Loucy (cell line): ENCODE data around the gene MACIR.

Experiments
- H2AFZ ChIP-seq: fragments of 200-600 bp; sonication (generic); 2 replicates; pipeline ENCODE4 v1.6.0; 2016; ENCODE audit warnings: antibody characterized with exemption, mild to moderate bottlenecking, low read length, moderate library complexity
- H3F3A ChIP-seq: fragments of 200-600 bp; 2 replicates; pipeline ENCODE4 v1.6.0; 2016; ENCODE audit warnings: antibody characterized with exemption, low read depth, mild to moderate bottlenecking
- H3K27me3 ChIP-seq: fragments of 200-600 bp; sonication (generic); 2 replicates; pipeline ENCODE4 v1.6.1; 2014; ENCODE audit warnings: low read length, mild to moderate bottlenecking; ENCODE audit not compliant: insufficient read depth, poor library complexity, severe bottlenecking
- H3K36me3 ChIP-seq: fragments of 200-600 bp; sonication (generic); 2 replicates; pipeline ENCODE4 v1.6.1; 2016; ENCODE audit warnings: low read length; ENCODE audit not compliant: insufficient read depth
- H3K4me1 ChIP-seq: fragments of 200-600 bp; sonication (generic); 2 replicates; pipeline ENCODE4 v1.5.1; 2014; ENCODE audit warnings: low read length, mild to moderate bottlenecking; ENCODE audit not compliant: insufficient read depth, poor library complexity, severe bottlenecking
- H3K4me2 ChIP-seq: fragments of 200-600 bp; sonication (generic); 2 replicates; pipeline ENCODE4 v1.6.0; 2014; ENCODE audit warnings: antibody characterized with exemption, low read length, low read depth, mild to moderate bottlenecking; ENCODE audit not compliant: poor library complexity, severe bottlenecking
- H3K4me3 ChIP-seq: fragments of 200-600 bp; sonication (generic); 2 replicates; pipeline ENCODE4 v1.5.1; 2014; ENCODE audit warnings: low read length, mild to moderate bottlenecking, mixed read lengths; ENCODE audit not compliant: poor library complexity, severe bottlenecking
- H3K79me2 ChIP-seq: fragments of 200-600 bp; sonication (generic); 2 replicates; pipeline ENCODE4 v1.6.1; 2014; ENCODE audit warnings: low read length; ENCODE audit not compliant: insufficient read depth
- H3K9ac ChIP-seq: fragments of 200-600 bp; sonication (generic); 2 replicates; pipeline ENCODE4 v1.6.0; 2014; ENCODE audit warnings: mild to moderate bottlenecking, low read depth, low read length, moderate library complexity; ENCODE audit not compliant: poor library complexity, severe bottlenecking
- H3K9me2 ChIP-seq: fragments of 200-600 bp; sonication (generic); replicated peaks from 2 replicates; pipeline ENCODE4 v1.6.1; 2016; ENCODE audit warnings: low read depth, low read length, mixed read lengths
- H3K9me3 ChIP-seq: fragments of 200-600 bp; sonication (generic); 2 replicates; pipeline ENCODE4 v1.6.1; 2014; ENCODE audit warnings: mild to moderate bottlenecking, antibody characterized with exemption, low read length, low read depth; ENCODE audit not compliant: insufficient read depth
- H4K20me1 ChIP-seq: fragments of 200-600 bp; sonication (generic); 2 replicates; pipeline ENCODE4 v1.6.0; 2014; ENCODE audit warnings: antibody characterized with exemption, low read length, mild to moderate bottlenecking; ENCODE audit not compliant: insufficient read depth, poor library complexity, severe bottlenecking
- CTCF ChIP-seq: fragments of 200-600 bp; sonication (generic); conservative IDR thresholded peaks from 2 replicates; pipeline ENCODE4 v1.5.1; 2014; ENCODE audit warnings: mild to moderate bottlenecking, antibody characterized with exemption, low read length
- EZH2phosphoT487 ChIP-seq: fragments of 200-600 bp; IDR thresholded peaks from 2 replicates; pipeline ENCODE4 v1.6.1; 2018; ENCODE audit warnings: antibody characterized with exemption, mild to moderate bottlenecking, moderate library complexity, borderline replicate concordance

Gene MACIR

GRCh38 chr5:103264508-103264907 lies 5.9 kb downstream of the MACIR start:
- no peaks in the 10 kb centered on the region for H3K9me2 ChIP-seq
- H3K4me3 ChIP-seq, result no peak overlapping the region
- no peaks in the 10 kb centered on the region for H3F3A ChIP-seq
- H4K20me1 ChIP-seq, result no peaks in the 10 kb centered on the region
- TF ChIP-seq CTCF (no peak), EZH2phosphoT487 (no peak)
- H2AFZ ChIP-seq, result no peak overlapping the region
- H3K4me1 ChIP-seq, result no peaks in the 10 kb centered on the region
- no peaks in the 10 kb centered on the region for H3K36me3 ChIP-seq
- H3K4me2 ChIP-seq, result no peak overlapping the region
- no peaks in the 10 kb centered on the region for H3K79me2 ChIP-seq
- no peaks in the 10 kb centered on the region for H3K27me3 ChIP-seq
- H3K9me3 ChIP-seq, result no peaks in the 10 kb centered on the region
- no peak overlapping the region for H3K9ac ChIP-seq

GRCh38 chr5:103270581-103270980 lies 12.0 kb downstream of the MACIR start:
- Histone ChIP-seq H3F3A (no peaks in the 10 kb centered on the region), H3K9me2 (no peaks in the 10 kb centered on the region), H3K9me3 (no peaks in the 10 kb centered on the region), H3K27me3 (no peaks in the 10 kb centered on the region), H2AFZ (no peak overlapping the region), H3K4me1 (no peaks in the 10 kb centered on the region), H4K20me1 (no peaks in the 10 kb centered on the region), H3K4me2 (no peak overlapping the region), H3K4me3 (no peak overlapping the region), H3K9ac (no peak overlapping the region), H3K36me3 (no peaks in the 10 kb centered on the region), H3K79me2 (no peaks in the 10 kb centered on the region)
- TF ChIP-seq EZH2phosphoT487, result no peak
- no peak for TF ChIP-seq CTCF

GRCh38 chr5:103271570-103272289 lies 13.2 kb downstream of the MACIR start:
- no peaks in the 10 kb centered on the region for H3K79me2 ChIP-seq
- no peaks in the 10 kb centered on the region for H3K36me3 ChIP-seq
- H3K9me3 ChIP-seq, result no peaks in the 10 kb centered on the region
- no peak overlapping the region for H3K4me2 ChIP-seq
- TF ChIP-seq CTCF (no peak), EZH2phosphoT487 (no peak)
- H3K9me2 ChIP-seq, result no peaks in the 10 kb centered on the region
- no peaks in the 10 kb centered on the region for H4K20me1 ChIP-seq
- H3K4me3 ChIP-seq, result no peak overlapping the region
- H2AFZ ChIP-seq, result no peak overlapping the region
- no peaks in the 10 kb centered on the region for H3K27me3 ChIP-seq
- no peaks in the 10 kb centered on the region for H3F3A ChIP-seq
- H3K4me1 ChIP-seq, result no peaks in the 10 kb centered on the region
- no peak overlapping the region for H3K9ac ChIP-seq
